Stimulated activated CD4-positive, alpha-beta T cell treated with anti-CD3 and anti-CD28 coated beads, Interleukin-12 subunit alpha, Interleukin-12 subunit beta, amount 100 ng/mL, for 4 hours (primary cell): ENCODE results near the gene ATP6V0A1.
"Not testable (repeated sequence)": the region's sequence is repeated elsewhere in the genome, so short reads cannot be mapped to it uniquely, and the experiment has no call there.

ENCODE experiments used
- DNase-seq: peaks from one replicate; pipeline ENCODE4 v3.0.0-alpha.2; 2020

Gene ATP6V0A1

DNA sequence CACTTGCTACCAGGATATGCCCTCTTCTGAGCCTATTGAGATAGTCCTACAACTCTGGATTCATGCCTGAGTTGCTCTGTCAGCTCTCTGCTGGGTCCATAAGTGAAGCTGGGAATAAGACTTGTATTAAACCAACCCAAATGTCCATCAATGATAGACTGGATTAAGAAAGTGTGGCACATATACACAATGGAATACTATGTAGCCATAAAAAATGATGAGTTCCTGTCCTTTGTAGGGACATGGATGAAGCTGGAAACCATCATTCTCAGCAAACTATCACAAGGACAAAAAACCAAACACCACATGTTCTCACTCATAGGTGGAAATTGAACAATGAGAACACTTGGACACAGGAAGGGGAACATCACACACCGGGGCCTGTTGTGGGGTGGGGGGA is 19.1 kb downstream of the ATP6V0A1 start:
- not testable (repeated sequence) for DNase-seq

DNA sequence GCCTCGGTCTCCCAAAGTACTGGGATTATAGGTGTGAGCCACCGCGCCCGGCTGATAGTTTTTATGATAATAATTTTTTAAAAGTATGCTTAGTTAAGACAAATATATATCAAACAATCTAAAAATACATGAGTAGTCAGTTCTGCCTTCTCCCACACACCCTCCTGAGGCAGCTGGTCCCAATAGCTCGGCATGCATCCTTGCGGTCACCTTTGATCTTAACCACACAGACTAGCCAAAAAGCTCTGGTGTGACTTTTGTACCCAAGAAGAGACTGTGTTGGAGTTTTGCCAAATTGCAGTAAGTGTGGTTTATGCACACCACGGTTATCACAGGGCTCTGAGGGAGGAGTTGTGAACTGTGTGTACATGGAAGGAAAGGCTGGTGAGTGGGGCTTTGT is 25.6 kb downstream of the ATP6V0A1 start:
- DNase-seq, result peak; percentile 23

DNA sequence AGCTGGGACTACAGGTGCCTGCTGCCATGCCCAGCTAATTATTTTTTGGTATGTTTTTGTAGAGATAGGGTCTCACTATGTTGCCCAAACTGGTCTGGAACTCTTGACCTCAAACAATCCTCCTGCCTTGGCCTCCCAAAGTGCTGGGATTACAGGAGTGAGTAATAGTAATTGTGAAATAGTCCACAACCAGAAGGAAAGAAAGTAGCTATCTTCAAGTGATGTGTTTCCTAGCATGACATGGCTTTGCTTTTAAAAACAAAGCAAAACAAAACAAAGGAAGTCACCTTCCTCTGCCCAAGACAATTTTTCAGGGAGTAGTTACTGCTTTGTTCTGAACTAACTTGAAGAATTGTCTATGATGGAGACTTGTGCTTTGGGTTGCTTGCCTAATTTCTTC is 27.0 kb downstream of the ATP6V0A1 start:
- no peak for DNase-seq

DNA sequence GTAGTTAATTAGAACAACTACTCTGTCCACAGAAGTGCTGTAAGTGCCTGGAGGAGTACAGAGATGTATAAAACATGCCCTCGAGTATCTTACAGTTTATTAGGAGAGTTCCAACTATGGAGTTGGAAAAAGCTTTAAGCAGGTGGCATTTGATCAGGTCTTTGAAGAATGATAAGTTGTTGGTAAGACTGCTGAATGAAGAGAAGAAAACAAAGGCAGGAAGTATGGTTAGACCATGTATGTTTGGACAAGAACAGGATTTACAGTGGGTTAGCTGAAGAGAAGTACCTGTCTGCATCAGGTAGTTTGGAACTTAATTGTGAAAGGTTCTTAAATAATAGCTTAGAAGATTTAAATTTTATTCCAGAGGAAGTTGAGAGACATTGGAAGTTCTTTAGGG is 29.4 kb downstream of the ATP6V0A1 start:
- DNase-seq, result no peak

DNA sequence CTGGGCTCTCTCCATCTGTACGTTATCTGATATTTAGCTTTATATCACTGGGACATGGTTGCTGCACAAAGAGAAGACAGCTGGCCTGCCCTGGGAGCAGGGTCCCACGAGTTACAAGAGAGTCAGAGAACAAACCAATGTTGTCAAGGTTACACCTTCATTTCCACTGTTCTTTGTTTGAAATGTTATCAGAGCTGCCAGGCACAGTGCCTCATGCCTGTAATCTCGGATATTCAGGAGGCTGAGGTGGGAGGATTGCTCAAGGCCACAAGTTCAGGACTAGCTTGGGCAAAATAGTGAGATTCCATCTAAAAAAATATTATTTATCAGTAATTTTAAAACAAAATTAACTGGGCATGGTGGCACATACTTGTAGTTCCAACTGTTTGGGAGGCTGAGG is 34.6 kb downstream of the ATP6V0A1 start:
- DNase-seq, result no peak

DNA sequence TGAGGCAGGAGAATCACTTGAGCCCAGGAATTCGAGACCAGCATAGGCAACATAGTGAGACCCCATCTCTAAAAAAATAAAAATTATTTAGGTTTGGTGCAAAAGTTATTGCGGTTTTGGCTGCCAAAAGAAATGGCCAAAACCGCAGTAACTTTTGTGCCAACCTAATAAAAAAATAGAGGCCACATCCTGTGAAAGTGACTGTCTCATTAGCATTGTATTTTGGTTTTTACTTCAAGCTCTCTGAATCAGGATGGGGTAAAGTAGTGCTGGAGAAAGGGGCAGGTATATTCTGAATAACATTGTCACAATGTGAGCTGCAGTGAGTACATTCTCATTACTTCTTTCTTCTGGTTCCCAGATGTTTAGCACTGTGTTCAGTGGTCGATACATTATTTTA is 36.0 kb downstream of the ATP6V0A1 start:
- no peak for DNase-seq

DNA sequence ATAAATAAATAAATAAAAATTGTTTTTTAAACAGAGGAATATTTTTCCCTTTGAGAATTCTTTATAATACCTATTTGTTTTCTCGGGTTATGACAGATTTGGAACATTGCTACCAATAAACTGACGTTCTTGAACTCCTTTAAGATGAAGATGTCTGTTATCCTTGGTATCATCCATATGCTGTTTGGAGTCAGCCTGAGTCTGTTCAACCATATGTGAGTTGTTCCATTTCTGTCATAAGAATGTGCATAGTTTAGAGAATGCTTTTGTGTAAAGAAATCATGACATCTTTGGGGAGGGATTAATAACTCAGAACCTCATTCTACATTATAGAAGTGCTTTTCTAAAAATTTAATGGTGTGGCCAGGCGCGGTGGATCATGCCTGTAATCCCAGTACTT is 40.1 kb downstream of the ATP6V0A1 start:
- DNase-seq, result no peak

DNA sequence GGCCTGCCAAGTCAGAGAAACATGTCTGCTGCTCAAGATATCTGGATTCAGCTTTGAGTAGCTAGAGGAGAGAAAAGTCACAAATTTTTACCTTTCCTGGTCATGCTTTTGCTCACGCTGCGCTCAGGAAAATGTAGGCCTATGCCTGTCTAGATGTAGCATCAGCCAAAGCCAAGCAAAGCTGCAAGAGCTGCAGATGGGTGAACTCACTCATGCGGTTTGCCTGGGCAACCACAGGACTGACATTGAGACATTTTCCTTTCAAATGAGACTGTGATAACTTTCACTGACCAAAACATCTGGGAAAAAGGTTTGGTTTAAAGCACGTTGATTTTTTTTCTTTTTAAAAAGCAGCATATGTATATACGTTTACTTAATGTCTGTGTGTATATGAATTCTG is 43.4 kb downstream of the ATP6V0A1 start:
- DNase-seq, result no peak

DNA sequence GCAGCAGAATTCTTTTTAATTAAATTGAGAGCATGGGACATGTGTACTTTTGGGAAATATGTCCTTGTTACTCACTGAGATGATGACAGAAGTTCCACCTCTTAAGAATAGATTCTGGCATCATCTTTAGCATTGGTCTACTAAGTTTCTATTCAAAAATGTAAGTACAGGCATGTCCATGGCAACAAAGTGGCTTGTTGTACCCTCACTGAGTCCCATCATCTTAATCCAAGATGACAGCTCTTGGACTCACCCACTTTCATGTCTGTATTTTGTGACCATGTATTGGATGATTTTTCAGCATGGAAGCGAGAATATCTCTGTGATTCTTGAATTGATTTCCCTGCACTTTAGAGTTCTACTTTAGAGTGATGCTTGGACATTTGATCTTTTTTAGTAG is 44.2 kb downstream of the ATP6V0A1 start:
- DNase-seq, result no peak

DNA sequence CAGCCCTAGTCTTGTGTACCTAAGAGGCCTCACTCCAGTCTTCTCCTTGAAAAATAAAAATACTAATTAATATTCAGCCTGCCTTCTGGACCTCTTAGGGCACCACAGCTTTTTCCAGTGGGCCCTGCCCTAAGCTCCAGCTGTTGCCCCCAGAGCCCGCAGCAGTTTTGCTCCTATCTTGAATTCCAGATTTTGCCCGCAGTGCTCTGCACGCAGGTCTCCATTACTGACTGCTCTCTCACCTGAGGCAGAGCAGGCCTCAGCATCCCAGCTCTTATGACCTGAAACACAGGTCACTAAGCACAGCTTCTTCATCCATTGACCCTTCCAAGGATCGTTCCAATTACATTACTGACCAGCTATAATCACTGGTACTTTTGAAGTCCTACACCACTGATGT is 49.0 kb downstream of the ATP6V0A1 start:
- no peak for DNase-seq

DNA sequence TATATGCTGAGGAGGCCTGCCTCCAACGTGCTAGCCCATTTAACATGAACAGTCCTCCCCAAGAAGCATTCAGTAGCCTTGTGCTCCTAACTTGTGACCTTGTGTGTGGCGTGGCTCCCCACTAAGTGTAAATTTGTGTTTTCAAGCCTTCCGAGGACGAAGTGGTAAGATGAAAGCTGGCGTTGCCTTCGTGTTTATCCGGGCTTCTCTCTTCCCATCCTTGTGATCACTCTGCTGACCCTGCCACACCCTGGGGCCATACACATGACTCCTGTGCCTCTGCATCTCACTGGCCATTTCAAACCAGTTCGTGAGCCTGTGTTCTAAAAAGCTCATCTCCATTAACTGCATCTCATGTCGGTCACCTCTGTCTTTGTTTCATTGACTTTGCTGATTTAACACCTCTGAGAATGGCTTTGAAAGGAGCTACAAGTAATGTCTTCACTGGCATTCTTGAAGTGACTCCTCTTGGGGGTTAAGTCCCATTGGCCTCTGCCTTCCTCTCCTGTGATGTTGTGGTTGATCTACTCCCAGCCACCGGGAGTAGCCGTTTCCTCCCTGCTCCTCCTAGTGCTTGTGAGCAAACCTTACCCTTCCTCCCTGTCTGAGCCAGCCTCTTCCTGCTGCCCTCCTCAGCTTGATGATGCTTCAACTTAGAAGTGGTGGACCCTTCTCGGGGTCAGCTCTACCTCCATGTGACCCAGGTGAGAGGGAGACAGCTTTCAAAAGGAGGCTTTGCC is 49.9 kb downstream of the ATP6V0A1 start:
- no peak for DNase-seq

DNA sequence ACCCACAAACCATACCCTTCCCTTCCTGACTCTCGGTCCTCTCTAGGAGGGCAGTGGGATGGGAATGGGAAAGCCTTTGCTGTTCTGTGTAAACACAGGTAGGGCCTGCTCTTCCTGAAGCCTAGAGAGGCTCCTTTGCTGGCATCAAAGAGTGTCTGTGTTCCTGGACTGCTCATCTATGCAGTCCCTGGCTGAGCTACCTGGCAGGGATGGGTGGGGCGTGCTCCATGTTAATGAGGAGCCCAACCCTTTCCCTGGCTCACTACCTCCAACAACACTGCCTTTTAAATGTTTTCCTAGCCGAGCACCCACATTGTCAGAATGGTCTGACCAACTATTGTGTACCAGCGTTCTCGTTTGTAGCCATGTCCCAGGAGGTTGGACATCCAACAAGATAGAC is 50.7 kb downstream of the ATP6V0A1 start:
- DNase-seq, result no peak

DNA sequence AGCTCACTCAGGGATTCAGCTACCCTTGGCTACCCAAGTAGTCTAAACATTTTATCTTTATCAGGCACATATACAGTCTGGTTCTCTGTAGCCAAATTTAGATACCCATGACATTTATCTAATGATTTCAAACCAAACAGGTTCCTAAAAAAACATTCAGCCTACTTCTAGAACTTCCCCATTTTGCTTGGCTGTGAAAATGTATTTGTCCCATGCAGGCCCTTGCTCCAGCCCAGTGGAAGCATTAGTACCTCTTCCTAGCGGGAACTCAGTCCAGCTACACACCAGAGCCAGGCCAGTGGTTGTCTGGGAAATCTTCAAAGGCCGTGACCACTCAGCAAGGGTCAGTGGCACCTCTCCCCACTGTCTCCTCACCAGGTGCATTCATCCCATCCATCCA is 51.2 kb downstream of the ATP6V0A1 start:
- DNase-seq, result no peak

DNA sequence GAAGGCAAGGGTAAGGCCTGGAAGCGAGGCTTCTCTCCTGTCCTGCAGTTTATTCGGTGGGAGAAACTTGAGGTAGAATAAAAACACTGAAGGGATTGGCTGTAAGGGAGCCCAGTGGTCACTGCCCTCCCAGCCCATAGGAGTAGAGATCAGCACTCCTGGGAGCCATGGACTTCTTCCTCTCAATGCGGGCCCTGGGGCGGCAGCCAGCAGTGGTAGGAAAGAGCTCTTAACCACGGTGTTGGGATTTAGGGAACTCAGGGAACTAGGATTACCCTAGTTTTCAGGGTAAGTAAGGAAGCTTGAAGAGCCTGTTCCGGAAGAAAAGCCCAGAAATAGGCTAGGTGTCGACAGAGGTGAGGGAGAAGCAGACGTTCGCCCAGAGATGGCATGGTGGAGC is 53.6 kb downstream of the ATP6V0A1 start:
- no peak for DNase-seq

DNA sequence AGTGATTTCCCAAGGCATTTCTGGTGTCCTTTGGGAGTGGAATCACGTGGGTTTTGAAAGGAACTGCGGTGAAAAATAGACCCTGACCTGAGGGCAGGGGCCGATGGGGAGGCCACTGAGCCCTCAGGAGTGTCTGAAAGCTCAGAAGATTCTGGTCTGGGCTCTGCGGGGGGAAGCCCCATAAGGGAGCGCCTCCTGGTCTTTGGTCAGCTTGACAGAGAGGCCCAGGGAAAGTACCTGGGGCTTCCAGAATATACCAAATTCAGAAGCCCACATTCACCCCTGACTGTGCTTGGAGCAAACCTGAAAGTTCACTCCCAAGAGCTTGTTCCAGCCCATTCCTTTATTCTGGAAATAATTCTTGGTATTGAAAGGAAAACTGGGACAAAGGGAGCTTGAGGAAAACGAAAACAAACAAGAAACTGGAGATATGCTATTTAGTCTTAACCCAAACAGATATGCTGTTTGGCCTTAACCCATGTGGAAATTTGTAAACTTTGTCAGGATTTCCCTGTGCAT is 54.1 kb downstream of the ATP6V0A1 start:
- no peak for DNase-seq

DNA sequence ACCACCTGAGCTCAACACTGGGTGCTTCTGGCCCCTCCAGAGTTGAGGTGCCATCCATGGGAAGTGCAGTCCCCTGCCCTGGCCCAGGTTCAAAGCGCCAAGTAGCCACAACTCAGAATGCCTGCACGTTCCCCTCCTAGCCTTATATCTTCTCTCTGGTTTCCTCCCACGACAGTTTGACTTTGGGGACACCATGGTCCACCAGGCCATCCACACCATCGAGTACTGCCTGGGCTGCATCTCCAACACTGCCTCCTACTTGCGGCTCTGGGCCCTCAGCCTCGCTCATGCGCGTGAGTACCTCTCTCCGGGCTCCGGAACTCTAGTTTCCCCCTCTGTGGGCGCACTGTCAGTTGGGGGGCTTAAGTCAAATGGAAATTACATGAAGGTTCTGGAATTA is 55.0 kb downstream of the ATP6V0A1 start:
- DNase-seq, result no peak

DNA sequence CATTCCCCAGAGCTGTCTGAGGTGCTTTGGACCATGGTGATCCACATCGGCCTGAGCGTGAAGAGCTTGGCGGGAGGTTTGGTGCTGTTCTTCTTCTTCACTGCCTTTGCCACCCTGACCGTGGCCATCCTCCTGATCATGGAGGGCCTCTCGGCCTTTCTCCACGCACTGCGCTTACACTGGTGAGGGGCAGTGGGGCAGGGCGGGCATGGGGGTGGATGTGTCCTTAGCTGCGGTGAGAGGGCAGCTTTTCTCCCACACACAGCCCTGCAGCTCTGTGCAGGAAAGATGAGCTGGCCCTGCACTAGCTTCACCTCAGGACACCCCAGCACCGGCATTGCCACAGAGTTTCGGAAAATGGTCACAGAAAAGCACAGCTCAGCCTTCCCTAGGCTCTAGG is 55.6 kb downstream of the ATP6V0A1 start:
- no peak for DNase-seq

DNA sequence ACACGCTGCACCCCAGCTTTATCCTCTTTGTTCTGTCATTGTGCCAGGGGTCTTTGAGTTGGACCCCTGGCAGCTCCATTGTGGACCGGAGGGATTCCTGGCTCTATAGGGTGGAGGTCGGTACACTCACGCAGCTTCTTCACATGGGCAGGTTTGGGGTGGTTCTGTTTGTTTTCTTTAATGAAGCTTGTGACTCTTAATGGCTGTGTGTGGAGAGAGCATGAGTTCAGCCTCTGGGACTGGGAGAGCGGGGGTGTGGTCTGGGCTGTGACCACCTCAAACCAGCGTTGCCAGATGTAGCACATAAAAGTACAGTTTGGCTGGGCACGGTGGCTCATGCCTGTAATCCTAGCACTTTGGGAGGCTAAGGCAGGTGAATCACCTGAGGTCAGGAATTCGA is 56.2 kb downstream of the ATP6V0A1 start:
- no peak for DNase-seq

DNA sequence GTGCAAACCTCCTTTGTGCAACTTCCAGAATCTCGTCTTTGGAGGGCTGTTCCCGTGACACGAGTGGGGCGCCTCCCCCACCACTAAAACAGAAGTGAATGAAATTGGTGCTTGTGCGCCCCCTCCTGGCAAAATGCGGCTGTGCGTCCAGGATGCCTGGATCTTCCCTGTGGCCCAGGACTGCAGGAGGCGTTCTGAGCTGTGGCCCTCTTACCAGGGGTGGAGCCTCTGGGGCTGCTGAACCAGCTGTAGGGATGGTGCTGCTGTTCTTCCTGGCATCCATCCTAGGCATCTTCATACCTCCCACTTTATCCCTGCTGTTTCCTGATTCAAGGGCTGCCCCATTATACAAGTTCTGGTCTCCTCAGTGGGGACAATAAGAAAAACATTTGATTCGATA is 58.8 kb downstream of the ATP6V0A1 start:
- peak; percentile 80 for DNase-seq

DNA sequence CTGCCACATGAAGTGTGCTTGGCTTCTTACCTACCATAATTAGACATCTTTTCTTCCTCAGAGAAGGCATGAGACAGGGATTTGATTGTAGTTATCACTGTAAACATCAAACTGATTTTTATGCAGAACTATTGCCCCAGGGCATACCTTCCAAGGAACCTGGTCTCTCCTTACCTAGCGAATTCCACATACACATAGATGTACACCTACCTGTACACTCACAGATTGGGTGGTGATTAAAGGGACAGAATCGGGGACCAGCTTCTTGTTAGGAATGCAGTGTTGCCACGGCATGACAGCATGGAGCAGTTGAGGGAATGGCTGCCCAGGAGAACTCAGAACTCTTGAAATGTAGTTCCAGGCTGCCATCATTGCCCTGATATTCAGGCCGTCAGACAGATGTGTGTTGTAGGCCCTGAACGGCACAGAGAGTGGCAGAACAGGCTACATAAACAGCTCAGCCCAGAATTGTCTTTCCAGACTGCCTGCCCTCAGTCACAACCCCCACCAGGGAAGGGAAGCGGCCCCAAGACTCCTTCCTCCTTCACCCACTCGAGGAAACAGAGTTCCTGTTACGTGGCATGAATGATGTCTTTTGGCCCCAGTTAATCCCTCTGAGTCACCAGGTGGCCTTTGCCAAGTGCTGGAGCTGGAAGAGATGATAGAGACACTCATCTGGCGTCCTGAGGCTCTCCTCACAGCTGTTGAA is 59.5 kb downstream of the ATP6V0A1 start:
- DNase-seq, result no peak

DNA sequence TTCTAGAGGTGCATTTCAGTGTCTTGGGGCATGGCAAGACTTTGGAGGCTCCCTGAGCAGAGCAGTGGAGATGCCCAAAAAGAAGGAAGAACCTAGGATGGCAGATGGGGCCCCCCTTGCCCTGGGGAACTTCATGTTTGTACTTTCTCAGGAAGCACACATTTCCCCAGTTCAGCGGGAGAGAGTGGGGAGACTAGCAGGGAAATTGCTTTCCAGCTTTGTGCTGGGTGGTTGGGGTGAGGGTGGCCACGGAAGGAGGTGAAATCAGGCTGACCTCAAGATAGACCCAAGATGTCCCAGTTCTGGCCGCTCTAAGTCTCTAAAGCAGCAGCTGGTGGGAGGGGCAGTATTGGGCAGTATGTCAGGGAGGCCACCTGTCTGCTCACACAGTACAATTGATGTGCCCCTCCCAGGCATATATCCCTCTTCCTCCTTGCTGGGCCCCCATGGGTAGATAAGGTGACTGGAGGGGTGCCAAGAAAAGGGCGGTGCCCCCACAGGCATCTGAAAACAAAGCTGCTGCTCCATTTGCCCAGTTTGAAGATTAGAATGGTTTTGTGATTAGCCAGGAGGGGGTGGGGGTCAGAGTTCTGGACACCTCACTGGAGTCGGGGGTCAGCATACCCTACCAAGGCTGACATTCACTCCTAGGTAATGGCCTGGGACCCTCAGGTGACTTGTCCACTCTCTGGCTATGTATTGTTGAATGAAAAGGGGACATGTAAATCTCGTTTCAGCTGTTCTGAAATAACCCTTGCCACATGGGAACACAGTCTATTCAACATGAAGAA is 60.3 kb downstream of the ATP6V0A1 start:
- DNase-seq, result no peak

DNA sequence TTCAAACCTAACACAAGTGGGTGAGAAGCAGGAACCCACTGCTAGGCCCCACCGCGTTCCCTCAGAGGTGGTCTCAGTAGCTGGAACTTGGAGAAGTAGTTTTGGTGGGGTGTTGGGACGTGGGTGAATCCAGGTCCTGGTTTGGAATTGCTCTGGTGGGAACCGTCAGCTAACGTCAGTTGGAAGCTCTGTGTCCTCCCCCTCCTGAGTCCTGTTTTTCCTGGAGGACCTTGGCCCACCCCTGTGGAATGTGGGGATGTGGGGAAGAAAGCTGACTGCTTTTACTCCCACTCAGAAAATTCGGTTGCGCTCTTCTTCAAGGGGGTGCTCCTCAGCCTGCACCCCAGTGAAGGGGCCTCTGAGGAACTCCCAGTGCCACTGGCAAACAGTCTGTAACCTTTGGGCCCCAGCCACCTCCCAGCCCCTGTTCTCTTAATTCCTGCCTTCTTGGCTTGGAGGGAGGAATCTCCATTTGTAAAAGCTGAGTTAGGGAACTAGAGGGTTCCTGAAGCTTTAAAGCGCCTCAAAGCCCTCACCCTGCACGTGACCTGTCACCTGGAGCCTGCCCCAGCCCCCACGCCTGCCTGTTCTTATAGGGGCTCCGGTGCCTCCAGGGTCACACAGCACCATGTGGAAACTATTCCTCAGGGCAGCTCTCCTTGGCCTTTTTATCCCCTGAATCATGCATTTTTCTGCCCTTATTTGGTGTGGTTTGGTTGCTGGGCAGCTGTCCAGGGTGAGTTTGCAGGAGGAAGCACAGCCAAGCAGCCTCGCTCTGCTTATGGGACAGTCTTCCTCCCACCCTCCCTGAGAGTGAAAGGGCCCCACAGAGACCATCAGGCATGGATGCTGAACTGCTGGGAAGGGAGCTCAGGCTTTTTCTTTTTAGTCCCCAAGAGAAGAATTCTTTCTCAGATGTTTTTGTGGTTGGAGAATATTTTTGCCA is 61.1 kb downstream of the ATP6V0A1 start:
- no peak for DNase-seq

DNA sequence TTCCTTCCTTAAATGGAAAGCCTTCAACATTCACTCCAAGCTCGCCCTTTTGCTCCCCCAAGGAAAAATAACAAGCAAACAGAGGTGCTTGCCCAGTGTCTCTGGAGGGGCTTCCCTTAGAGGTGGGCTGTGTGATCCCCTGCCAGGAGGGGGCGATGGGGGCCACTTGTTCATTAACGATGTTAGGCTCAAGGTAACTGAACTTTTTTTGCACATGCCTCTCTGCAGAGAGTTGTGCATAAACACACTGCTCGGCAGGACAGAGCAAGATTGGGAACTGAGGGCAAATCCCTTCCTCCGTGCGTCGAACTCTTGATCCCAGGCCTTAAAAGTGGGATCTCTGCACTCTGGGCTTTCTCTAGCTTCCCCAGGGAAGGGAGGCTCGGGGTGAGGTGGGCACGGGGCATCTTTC is 61.9 kb downstream of the ATP6V0A1 start:
- no peak for DNase-seq
